WTC11 (cell line): ENCODE measurements around the gene TMEM150B. TPM values are rescaled to one million over a fixed set of nuclear protein-coding genes. Genes with fewer than 3 reads are reported as not detected.

Experiments
- ATAC-seq: fragments of 200-7000 bp; cut with Tn5 transposase; 2 replicates; pipeline ENCODE4 v1.10.0; 2021; ENCODE audit warnings: mild to moderate bottlenecking, moderate library complexity
- CTCF ChIA-PET: fragments of 300-600 bp; sonication (Branson Sonifier 250); formaldehyde crosslinking; loops from one replicate; lab custom pipeline; 2021; ENCODE audit warnings: antibody characterized with exemption; lab: Charles Lee
- POLR2A ChIA-PET: fragments of 350-600 bp; sonication (Branson Sonifier 250); formaldehyde crosslinking; loops from one replicate; lab custom pipeline; 2021; ENCODE audit warnings: antibody characterized with exemption; lab: Charles Lee
- DNase-seq: peaks from one replicate; pipeline ENCODE4 v3.0.0; 2021; ENCODE audit warnings: low spot score
- H3K27ac Mint-ChIP-seq: 2 replicates; pipeline ENCODE4 v1.8.0; 2021; ENCODE audit warnings: mixed read lengths
- H3K27me3 Mint-ChIP-seq: 2 replicates; pipeline ENCODE4 v1.8.0; 2021; ENCODE audit warnings: low read depth, mild to moderate bottlenecking, moderate library complexity, mixed read lengths
- H3K36me3 Mint-ChIP-seq: 2 replicates; pipeline ENCODE4 v1.8.0; 2021; ENCODE audit warnings: mixed read lengths
- H3K4me1 Mint-ChIP-seq: 2 replicates; pipeline ENCODE4 v1.8.0; 2022; ENCODE audit warnings: mixed read lengths
- H3K4me3 Mint-ChIP-seq: 2 replicates; pipeline ENCODE4 v1.8.0; 2021; ENCODE audit warnings: mild to moderate bottlenecking, moderate library complexity, mixed read lengths
- H3K9me3 Mint-ChIP-seq: 2 replicates; pipeline ENCODE4 v1.8.0; 2021; ENCODE audit warnings: mixed read lengths
- ATF3 ChIP-seq: sonication (generic); formaldehyde crosslinking; conservative IDR thresholded peaks from 2 replicates; pipeline ENCODE4 v1.8.1; 2022; ENCODE audit warnings: mild to moderate bottlenecking, missing genetic modification reagents
- CTCF ChIP-seq: fragments of 200-600 bp; IDR thresholded peaks from 2 replicates; pipeline ENCODE4 v1.8.0; 2022; ENCODE audit warnings: antibody characterized with exemption
- FOXP1 ChIP-seq: sonication (generic); formaldehyde crosslinking; IDR thresholded peaks from 2 replicates; pipeline ENCODE4 v1.8.0; 2022; ENCODE audit warnings: missing genetic modification reagents, mild to moderate bottlenecking, moderate library complexity, borderline replicate concordance
- KAT7 ChIP-seq: sonication (generic); formaldehyde crosslinking; IDR thresholded peaks from 2 replicates; pipeline ENCODE4 v1.8.1; 2023; ENCODE audit warnings: missing genetic modification reagents, mild to moderate bottlenecking, borderline replicate concordance
- NFYB ChIP-seq: sonication (generic); formaldehyde crosslinking; conservative IDR thresholded peaks from 2 replicates; pipeline ENCODE4 v1.8.0; 2022; ENCODE audit warnings: low read depth, missing genetic modification reagents
- NR3C1 ChIP-seq: sonication (generic); formaldehyde crosslinking; conservative IDR thresholded peaks from 2 replicates; pipeline ENCODE4 v1.8.1; 2023; ENCODE audit warnings: low read depth, mild to moderate bottlenecking, missing genetic modification reagents
- PRRX2 ChIP-seq: fragments of 250-450 bp; sonication (Bioruptor Pico); IDR thresholded peaks from 2 replicates; pipeline ENCODE4 v1.8.0; 2021; ENCODE audit warnings: mild to moderate bottlenecking
- SP1 ChIP-seq: sonication (generic); formaldehyde crosslinking; conservative IDR thresholded peaks from 2 replicates; pipeline ENCODE4 v1.8.1; 2022; ENCODE audit warnings: missing genetic modification reagents
- TCF7 ChIP-seq: sonication (generic); formaldehyde crosslinking; IDR thresholded peaks from 2 replicates; pipeline ENCODE4 v1.8.0; 2022; ENCODE audit warnings: mild to moderate bottlenecking, low read depth, missing genetic modification reagents, moderate library complexity
- ZBTB43 ChIP-seq: sonication (generic); formaldehyde crosslinking; IDR thresholded peaks from 2 replicates; pipeline ENCODE4 v1.8.1; 2023; ENCODE audit warnings: mild to moderate bottlenecking, missing genetic modification reagents
- ZNF396 ChIP-seq: fragments of 250-450 bp; sonication (Bioruptor Pico); IDR thresholded peaks from 2 replicates; pipeline ENCODE4 v1.8.0; 2021; ENCODE audit warnings: mild to moderate bottlenecking, moderate library complexity, borderline replicate concordance
- ZNF425 ChIP-seq: fragments of 250-450 bp; sonication (Bioruptor Pico); conservative IDR thresholded peaks from 2 replicates; pipeline ENCODE4 v1.9.0; 2021; ENCODE audit warnings: mild to moderate bottlenecking
- ZNF671 ChIP-seq: fragments of 250-450 bp; sonication (Bioruptor Pico); IDR thresholded peaks from 2 replicates; pipeline ENCODE4 v1.8.0; 2021; ENCODE audit warnings: mild to moderate bottlenecking
- total RNA-seq: library from RNA; stranded (reverse); gene quantifications from 3 replicates; pipeline ENCODE4 v1.2.3, GENCODE V29; 2021

The TMEM150B gene
- total RNA-seq, 1 experiment from 2014 or later = 0.44 TPM

- Mint-ChIP-seq H3K27ac (no peak overlapping the region), H3K36me3 (peaks cover 33% of the 10 kb centered on the region), H3K4me3 (peak overlapping the region; percentile 58), H3K9me3 (no peaks in the 10 kb centered on the region), H3K4me1 (peaks cover 25% of the 10 kb centered on the region), H3K27me3 (no peaks in the 10 kb centered on the region)
- DNase-seq (peak; percentile 98), ATAC-seq (peak; percentile 69)
- peak; percentile 49; the same call in 1 of the 2 replicates for TF ChIP-seq SP1
- TF ChIP-seq CTCF = peak; percentile 99
- TF ChIP-seq NFYB (CRISPR knock-in tag) = no peak
- ChIA-PET POLR2A (interaction anchor here (0.6 to 1.9 kb wide), 4 partner anchors 38 to 68 kb away, joined by 4 to 11 read pairs (median 8); partner anchors contain the start of gene KMT5C), CTCF (interaction anchor here (0.5 to 2.8 kb wide), 51 partner anchors 9 to 1922 kb away, joined by 3 to 35 read pairs (median 4); partner anchors contain the start of genes BRSK1, DNAAF3, HSPBP1 and IL11)
Observed at GRCh38 chr19:55301459-55302317, 23.5 kb downstream of the TMEM150B start.

- POLR2A ChIA-PET = interaction anchor here (0.6 to 1.9 kb wide), 5 partner anchors 39 to 106 kb away, joined by 3 to 11 read pairs (median 7); partner anchors contain the start of gene KMT5C
- CTCF ChIA-PET = interaction anchor here (0.6 to 2.8 kb wide), 50 partner anchors 9 to 822 kb away, joined by 3 to 35 read pairs (median 4); partner anchors contain the start of genes BRSK1, DNAAF3, HSPBP1 and IL11
- Mint-ChIP-seq H3K9me3 (no peaks in the 10 kb centered on the region), H3K4me3 (peak overlapping the region; percentile 58), H3K36me3 (peaks cover 30% of the 10 kb centered on the region), H3K4me1 (peaks cover 25% of the 10 kb centered on the region), H3K27me3 (no peaks in the 10 kb centered on the region), H3K27ac (peak overlapping the region; percentile 79)
- TF ChIP-seq ZNF671 (CRISPR knock-in tag) (no peak), NR3C1 (CRISPR knock-in tag) (no peak), FOXP1 (CRISPR knock-in tag) (0 out of 2 replicates have a peak, but pooled peaks have one; percentile 38), TCF7 (CRISPR knock-in tag) (no peak), PRRX2 (no peak), ZNF396 (no peak), ZNF425 (CRISPR knock-in tag) (no peak)
- no peak for DNase-seq
- ATAC-seq = no peak
Observed at GRCh38 chr19:55300886-55301458, 24.2 kb downstream of the TMEM150B start.

- no peak for ATAC-seq
- H3K9me3 Mint-ChIP-seq = no peaks in the 10 kb centered on the region
- POLR2A ChIA-PET = no interaction called here
- no peak for DNase-seq
- TF ChIP-seq ZBTB43 (CRISPR knock-in tag) (no peak), ATF3 (CRISPR knock-in tag) (no peak), KAT7 (CRISPR knock-in tag) (no peak), ZNF396 (no peak)
- CTCF ChIA-PET = interaction anchor here (1.1 to 2.6 kb wide), 2 partner anchors 9 to 20 kb away, joined by 3 to 19 read pairs; partner anchors contain the start of gene HSPBP1
- H3K4me3 Mint-ChIP-seq = no peak overlapping the region
- peaks cover 19% of the 10 kb centered on the region for H3K4me1 Mint-ChIP-seq
- no peaks in the 10 kb centered on the region for H3K27me3 Mint-ChIP-seq
- H3K36me3 Mint-ChIP-seq = peaks cover 33% of the 10 kb centered on the region
- no peak overlapping the region for H3K27ac Mint-ChIP-seq
Observed at GRCh38 chr19:55299991-55300390, 25.1 kb downstream of the TMEM150B start.
